ENCODE data around the gene PDZD7.

DNA sequence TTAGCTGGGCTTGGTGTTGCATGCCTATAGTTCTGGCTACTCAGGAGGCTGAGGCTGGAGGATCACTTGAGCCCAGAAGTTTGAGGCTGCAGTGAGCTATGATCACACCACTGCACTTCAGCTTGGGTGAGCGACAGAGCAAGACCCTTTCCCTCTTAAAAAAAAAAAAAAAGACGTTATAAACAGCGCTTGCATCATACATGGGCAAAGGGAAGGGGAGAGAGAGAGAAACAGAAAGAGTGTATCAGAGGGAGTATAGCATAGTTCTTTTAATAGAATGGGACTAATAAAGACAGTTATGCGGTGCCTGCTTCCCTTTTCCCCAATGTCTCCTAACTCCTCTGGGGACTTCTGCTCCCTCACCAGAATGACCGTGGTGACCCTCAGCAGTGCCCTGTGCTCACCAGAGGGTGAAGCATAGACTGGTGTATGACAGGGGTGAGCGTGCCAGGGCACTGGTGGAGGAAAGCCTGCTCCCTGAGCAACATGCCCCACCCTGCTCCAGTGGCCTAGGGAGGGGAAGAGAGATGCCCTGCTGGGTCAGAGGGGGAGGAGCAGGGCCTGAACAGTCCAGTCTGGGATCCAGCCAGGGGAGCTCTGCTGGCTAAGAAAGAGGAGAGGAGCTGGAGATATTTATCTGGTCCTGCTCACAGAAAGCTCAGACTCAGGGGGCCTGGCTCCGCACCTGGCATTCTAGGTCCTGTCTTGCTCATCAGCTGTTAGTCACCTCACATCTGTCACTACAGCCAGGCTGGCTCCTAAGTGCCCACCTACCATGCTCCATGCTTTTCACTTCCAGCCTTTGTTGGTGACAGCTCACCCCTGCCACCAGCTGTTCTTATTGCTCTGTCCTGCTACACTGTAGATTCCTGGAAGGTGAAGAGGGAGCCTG is 2.2 kb downstream of the PDZD7 start:
- TF ChIP-seq, protein P1, sequence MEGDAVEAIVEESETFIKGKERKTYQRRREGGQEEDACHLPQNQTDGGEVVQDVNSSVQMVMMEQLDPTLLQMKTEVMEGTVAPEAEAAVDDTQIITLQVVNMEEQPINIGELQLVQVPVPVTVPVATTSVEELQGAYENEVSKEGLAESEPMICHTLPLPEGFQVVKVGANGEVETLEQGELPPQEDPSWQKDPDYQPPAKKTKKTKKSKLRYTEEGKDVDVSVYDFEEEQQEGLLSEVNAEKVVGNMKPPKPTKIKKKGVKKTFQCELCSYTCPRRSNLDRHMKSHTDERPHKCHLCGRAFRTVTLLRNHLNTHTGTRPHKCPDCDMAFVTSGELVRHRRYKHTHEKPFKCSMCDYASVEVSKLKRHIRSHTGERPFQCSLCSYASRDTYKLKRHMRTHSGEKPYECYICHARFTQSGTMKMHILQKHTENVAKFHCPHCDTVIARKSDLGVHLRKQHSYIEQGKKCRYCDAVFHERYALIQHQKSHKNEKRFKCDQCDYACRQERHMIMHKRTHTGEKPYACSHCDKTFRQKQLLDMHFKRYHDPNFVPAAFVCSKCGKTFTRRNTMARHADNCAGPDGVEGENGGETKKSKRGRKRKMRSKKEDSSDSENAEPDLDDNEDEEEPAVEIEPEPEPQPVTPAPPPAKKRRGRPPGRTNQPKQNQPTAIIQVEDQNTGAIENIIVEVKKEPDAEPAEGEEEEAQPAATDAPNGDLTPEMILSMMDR (IDR thresholded peaks at IDR 0.05; ENCODE audit: low read depth, low read length, poor library complexity, severe bottlenecking) = no peak
- TF ChIP-seq EZH2phosphoT487 (IDR thresholded peaks at IDR 0.05; ENCODE audit: borderline replicate concordance, low read length) = no peak
